Measurements from ENCODE around the gene PLET1.
A peak's percentile ranks its signal among the peaks of the same experiment; 100 is the strongest.

The PLET1 gene, protein sequence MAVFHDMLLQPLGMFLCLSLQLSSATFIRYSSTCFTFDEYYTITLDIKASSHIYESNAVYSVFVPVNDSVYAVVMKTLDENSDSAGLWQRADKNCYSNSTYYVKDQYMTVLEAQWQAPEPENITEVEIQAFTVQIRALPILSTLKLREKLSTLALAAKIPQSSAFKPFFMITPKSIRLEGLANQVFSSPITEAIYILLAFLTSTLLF

DNA sequence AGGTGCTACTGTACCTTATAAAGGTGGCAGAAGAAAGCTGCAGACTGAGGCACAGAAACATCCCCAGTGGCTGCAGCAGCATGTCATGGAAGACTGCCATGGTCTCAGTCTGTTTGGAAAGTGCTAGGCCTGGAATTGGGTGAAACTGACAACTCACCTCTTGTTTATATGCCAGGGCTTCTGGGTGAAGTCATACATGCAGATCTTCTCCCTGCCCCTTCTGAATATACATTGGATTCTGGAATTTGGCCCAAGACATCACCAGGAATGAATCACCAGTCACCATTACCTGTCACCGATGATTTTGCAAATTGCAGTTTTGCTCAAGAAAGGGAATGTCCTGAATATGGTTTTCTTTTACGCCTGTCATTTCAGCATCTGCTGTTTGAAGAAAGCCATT is at the start of gene PLET1:
Gene PLET1, minus strand, starts transcription at position 371 of the 400 bp plus-strand sequence. Its CDS starts 271 bp downstream, at position 100.
- DNase-seq (ENCODE audit: low read depth in 3 of 3, low spot score in 1 of 3): no peak

DNA sequence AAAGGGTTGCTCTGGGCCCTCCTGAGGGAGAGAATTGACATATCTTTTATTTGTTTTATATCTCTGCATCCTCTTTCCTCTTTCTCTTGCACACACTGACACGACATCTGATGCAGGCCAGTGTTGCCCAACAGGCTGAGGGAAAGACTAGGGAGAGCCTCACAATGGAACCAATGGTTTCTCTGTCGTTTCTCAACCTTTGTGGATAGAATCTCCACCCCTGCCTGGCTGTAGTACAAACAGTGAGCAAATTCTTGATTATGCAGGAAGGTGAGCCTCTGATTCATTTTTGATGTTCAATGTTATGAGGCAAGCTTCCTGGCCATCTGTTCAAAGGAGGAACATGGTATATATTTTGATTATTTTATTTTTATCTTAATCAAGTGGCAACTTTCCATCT is 49.8 kb upstream of the PLET1 start:
- no peak for DNase-seq (ENCODE audit: low read depth in 3 of 3, low spot score in 1 of 3)

DNA sequence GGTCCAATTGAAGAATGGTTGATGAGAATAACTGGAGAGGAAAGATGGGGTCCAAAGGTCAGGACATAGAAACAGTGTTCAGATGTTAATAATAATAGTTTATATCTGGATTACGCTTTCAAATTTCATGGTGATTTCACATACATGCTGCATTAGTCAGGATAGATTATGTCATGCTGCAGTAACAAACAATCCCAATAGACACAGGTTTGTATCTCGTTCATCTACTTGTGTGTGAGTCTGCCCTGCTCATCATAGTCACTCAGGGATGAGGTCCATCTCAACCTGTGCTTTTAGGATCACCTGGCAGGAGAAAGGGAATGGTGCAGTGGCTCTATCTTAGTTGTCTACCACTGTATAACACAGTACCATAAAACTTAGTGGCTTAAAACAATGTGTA is 48.0 kb upstream of the PLET1 start:
- no peak for DNase-seq (ENCODE audit: low read depth in 3 of 3, low spot score in 1 of 3)

DNA sequence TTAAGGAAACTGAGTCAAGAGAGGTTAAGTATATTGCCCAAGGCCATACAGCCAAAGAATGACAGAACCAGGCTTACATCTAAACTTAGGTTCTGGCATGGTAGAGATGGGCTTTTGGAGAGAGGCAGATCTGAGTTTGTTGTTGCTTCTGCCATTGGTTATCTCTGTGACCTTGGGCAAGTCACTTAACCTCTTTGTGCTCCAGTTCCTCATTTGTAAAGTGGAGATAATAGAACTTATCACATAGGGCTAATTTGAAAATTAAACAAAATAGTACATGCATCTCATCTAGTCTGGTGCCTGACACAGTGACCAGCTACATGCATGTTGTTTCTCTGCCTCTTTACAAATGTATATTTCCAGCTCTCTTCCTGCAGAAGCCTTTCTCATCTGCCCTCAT is 47.0 kb upstream of the PLET1 start:
- DNase-seq (ENCODE audit: low read depth in 3 of 3, low spot score in 1 of 3): no peak

DNA sequence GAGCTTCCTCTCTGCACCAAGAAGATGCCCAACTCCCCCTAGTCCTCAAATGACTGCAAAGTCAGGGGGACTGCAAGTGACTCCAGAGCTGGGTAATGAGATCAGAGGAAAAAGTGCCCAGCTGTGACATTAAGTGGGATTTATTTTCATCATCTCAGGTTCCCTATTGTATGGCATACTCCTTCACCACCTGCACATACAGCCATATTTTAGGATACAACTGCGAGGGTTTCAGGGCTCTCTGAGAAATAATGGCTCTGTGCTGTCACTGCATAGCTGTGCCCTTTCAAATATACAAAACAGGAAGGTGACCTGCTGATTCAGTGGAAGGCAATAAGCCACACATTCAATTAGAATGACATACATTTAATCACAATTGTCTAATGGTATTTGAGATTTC is 45.6 kb upstream of the PLET1 start:
- no peak for DNase-seq (ENCODE audit: low read depth in 3 of 3, low spot score in 1 of 3)

DNA sequence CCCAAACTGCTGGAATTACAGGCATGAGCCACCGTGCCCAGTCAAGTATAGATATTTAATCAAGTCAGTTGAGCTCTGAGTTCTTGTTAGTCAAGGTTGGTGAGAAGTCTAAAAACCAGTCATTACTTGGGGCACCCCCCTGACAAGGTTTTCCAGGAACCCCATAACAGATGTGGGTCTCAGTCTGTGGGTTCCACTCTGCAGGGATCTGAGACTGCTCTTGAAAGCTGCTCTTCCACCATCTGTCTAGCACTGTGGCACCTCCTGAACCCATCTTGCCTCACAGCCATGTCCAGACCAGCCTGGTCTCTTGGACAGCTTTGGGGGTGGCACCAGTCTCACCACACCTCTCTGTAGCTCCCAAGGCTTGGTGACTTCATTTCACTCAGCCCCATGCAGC is 44.3 kb upstream of the PLET1 start:
- no peak for DNase-seq (ENCODE audit: low read depth in 3 of 3, low spot score in 1 of 3)

DNA sequence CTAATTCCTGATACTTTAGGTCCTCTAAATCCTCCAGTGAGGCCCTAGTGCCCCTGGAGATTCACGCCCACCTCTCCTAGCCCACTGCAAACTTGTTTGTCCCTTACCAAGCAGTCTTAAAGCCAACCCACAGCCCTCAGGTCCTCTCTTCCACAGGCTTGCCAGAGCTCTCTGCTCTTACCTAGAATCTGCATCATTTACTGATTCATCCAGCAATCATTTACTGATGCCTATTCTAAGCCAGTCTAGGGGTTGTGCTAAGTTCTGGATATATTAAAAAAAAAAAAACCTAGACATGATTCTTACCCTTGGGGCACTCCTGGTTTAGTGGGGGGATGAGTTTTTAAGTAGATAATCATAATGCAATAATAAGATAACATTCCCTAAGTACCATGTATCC is 43.0 kb upstream of the PLET1 start:
- DNase-seq (ENCODE audit: low read depth in 3 of 3, low spot score in 1 of 3): no peak

DNA sequence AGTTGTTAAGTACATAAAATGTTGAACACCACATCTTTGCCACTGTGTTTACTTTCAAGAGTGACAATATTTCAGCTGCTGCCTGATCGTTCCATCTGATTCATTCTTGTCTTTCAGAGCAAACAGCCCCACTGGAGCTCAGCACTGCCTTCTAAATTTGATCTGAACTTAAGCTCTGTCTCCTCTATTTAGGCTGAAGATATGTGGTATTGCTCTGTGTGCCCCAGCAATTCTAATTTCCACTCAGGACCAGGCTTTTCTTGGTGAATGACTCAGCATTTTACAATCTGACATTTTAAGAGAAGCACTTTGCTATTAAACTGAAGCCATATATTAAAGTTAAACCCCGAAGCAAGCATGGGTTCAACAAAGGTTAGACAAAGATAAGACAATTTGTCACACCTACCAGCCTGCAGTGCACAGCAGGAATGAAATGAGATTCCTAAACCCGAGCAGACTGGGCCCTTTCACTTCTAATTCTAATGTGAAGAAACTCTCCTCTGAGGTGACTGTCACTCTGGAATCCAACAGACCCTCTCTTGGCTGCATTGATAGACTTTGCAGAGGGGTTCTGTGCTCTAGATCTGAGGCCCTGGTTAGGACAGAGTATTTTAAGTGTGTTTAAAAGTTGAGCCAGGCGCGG is 41.7 kb upstream of the PLET1 start:
- DNase-seq (ENCODE audit: low read depth in 3 of 3, low spot score in 1 of 3): no peak

DNA sequence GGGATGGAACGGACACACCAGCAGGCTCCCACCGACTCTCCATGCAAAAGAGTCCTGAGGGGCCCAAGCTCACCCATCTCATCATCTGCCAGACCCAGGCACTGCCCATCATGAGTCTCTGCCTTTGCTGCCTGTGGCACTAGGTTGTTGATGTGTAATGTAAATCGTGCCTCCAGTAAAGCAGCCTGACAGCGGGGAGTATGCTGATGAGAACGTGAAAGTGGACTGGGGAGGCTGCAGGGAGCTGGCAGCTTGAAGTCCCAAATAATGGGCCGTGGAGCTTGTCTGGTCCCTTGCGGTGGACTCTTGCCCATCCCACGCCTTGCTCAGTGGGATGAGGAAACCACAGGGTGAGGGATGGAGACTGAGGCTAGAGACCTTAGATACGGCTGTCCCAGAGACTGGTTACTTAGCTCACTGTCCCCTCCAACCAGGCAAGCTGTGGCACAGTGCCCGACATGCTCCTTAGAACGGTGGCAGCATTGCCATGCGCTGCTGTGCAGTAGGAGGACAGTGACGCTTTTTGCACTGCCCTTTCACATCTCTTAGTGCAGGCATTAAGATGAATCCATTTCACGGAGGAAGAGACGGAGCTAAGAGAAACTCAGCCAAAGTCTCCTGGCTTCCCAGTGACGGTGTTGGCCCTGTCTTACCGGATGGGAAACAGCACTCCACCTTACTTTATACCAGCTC is 39.6 kb upstream of the PLET1 start:
- DNase-seq (ENCODE audit: low read depth in 3 of 3, low spot score in 1 of 3): no peak

DNA sequence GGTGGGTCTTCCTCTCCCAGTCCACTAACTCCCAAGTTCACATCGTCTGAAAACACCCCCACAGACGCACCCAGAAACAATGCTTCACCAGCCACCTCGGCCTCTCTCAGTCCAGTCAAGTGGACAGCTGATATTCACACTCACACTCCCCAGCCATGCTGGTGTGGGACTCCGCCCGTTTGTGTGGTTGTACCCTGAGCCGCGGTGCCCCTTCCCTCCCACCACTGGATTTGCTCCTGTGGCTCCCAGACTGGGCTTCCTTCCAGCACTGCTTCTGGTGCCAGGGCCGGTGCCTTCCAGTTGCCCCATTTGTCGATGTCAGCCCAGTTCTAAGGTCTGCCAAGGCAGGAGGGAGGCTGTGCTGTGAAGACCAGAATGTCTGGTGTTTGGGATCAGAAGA is 37.9 kb upstream of the PLET1 start:
- DNase-seq (ENCODE audit: low read depth in 3 of 3, low spot score in 1 of 3): no peak

DNA sequence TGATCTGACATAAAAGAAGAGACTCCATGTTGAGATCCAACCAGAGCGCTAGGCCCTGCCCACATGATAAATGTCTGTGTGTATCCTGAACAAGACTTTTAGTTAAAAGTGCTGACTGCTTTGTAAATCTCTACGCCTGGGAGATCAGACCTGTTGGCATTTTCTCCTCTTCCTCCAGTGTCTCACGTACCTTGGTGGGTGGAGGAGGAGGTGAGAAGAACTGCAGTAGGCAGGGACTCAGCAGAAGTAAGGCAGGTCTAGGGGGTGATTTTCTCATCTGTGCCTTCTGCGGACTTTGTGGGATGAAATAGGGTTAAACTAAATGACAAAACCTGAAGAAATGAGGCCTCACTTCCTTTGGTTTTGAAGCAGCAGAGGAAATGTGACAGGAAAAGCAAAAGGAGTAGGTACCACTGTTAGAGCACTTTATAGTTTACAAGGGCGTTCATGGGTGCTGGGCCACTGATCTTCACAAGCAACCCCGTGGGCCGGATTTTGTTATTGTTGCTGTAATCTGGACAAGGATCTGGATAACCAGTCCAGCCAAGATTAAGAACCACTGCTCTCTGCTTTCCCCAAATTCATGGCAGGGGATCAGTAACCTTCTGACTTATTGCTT is 36.7 kb upstream of the PLET1 start:
- DNase-seq (ENCODE audit: low read depth in 3 of 3, low spot score in 1 of 3): no peak

DNA sequence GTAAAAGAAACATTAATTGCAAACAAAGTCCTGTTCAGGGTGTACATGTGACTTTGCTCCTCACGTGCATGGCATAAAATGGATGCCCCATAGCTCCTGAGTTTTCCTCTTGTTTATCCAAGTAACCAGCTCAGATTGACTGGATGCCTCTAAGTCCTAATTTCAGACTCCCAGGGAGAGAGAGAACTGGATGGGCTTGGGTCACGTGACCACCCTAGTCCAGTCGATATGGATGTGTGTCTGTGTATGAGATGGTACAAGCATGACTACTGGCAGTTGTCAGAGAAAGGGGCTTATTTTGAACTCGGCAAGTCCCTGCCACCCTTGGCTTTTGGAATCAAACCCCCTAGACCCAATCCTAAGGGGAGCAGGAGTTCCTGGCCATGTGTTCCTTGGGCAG is 35.4 kb upstream of the PLET1 start:
- DNase-seq (ENCODE audit: low read depth in 3 of 3, low spot score in 1 of 3): no peak

DNA sequence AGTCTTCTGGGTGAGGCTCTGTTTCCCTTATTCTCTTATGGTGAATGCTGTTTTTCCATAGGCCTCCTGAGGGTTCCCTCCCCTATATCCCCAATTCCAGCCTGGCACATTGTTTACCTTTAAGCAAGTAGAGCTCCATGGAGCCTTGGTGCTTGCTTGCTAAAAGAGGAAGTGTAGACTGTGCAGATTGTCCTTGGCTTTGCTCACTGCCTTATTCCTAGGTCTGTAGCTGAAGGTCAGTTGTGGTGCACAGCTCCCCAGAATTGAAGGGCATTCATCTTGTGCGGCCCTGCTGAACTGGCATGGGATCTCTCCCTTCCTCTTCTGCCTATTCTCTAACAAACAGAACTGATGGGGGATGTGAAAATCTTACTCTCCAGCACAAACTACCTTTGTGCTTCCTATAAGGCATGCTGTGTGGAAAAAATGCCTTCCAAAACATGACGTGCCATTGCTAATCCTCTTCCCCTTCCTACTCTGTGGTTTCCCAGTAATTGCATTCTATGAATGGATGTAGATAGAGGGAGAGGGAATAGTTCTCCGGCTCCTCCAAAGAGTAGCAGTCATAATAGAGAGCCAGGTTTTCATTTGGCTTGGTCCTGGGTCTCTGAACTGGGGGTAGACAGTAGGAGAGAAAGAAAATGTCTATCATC is 34.2 kb upstream of the PLET1 start:
- DNase-seq (ENCODE audit: low read depth in 3 of 3, low spot score in 1 of 3): no peak

DNA sequence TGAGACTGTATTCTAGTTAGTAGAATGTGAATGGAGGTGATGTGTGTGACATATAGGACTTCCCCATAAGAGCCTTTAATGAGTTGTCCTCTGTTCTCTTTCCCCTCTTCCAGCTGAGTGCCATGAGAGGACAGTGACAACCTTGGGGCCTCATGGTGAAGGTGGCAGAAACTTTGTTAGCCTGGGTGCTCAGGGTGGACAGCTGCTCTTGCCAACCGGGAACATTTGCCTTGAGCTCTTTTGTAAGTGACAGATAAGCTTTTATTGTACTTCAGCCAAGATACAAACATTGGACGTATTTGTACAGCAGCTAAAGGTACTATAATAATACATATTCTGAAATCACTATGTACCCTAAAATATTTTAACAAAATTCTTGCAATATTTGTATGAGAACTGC is 33.0 kb upstream of the PLET1 start:
- DNase-seq (ENCODE audit: low read depth in 3 of 3, low spot score in 1 of 3): no peak

DNA sequence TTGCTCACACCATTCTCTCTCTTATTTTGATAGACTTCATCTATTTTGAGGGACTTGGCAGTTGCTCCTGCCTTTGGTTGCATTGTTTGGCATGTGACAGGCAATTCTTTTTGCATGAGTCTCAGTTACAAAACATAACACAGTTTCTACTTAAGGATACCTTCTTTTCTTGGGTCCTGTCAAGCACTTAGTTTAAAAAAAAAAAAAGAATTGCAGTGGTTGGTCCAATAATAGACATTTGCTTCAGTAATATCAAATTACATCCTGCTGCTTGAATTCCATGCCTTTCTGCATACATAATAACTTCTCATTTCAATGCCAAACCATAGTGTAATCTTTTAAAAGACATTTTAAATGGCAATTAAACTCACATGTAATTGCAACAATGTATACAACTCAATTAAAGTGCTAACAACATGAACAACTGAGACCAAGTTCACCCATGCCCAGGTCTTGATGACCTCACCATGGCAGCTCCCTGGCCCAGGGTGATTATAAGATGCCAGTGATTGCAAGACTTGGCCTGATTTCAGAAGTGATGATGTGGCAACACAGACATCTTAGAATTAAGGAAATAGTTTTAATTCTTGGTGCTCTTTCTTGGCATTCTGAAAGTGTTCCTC is 32.2 kb upstream of the PLET1 start:
- DNase-seq (ENCODE audit: low read depth in 3 of 3, low spot score in 1 of 3): no peak

DNA sequence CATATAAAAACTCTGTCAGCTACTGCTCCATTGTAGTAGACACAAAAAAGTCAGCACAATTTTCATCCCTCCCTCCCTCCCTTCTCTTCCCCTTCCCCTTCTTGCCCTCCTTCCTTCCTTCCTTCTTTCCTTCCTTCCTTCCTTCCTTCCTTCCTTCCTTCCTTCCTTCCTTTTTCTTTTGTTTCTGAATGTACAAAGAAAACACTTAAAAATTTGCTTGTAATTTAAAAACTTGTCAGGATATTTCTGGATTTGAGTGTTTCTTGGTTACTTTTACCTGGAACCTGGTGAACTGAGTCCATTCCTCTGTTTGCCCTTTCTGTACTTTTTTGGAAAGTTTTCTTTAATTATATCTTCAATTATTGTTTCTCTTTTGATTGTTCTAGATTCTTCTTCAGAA is 31.5 kb upstream of the PLET1 start:
- no peak for DNase-seq (ENCODE audit: low read depth in 3 of 3, low spot score in 1 of 3)

DNA sequence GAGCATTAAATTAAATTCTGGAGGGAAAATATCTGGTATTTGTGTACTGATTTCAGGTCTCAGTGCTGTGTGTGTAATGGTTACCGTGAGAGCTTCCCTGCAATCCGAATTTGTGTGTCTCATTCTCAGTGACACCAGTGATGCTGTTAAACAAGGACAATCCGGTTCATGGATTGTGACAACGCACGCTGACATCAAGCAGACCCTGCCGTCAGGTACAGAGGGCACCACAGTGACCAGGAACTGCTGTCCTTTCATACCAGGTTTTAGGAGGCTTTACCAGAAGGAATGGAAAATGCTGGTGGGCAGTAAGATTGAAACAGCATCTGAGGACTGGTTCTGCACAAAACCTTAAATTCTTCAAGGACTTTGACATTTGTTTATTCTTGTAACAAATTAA is 30.5 kb upstream of the PLET1 start:
- DNase-seq (ENCODE audit: low read depth in 3 of 3, low spot score in 1 of 3): no peak

DNA sequence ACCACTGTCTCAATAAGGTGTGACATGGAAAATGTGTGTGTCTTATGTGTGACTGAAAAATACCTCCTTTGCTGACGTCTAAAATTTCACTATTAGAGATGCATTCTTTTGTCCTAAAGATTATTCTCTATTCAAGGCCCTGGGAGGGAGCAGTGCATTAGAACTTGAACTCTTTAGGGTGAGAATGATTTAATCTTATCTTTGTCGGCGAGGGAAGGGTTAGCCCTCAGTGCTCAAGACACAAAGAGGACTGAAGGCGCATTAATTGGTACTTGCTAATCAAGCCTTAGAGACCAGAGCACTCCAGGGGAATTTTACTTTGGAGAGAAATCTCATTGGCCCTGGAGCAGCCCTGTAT is 29.8 kb upstream of the PLET1 start:
- no peak for DNase-seq (ENCODE audit: low read depth in 3 of 3, low spot score in 1 of 3)

DNA sequence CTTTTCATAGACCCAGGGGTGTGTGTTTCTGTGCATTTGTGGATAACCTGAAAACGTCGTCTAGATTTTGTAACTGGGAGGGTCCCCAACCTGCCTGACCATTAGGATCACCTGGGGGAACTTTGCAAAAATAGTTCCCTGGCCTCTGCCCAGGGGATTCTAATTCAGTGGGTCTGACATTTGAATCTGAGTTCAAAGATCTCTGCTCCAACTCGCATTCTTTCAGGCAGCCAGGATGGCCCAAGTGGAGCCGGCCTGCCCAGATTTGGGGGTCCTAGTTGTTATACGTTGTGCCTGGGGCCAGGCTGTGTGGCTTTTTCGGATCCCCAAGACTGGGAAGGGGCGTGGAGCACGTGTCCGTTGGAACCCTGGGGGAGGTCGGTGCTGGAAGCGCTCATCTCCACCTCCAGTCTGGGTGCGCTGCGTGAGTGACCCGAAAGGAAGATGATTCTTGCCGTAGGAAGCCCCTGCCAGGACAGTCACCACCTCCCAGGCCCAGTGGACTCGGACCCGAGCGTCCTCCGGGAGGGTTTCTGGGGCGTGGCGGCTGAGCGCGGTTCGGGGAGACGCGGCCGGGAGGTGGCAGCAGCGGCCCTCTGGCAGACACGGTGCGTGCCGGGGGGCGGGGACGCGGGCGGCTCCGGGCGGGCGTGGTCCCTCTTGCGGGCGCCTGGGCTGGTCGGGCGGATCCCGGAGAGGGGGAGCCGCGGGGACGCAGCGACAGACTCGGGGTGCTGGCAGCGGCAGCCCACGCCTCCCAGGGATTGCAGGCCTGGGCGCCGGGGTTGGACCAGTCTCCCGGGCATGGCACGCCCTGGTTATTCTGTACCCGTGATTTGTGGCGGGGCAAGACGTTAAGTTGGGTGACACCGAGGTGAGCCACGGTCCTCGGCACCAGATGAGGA is 29.2 kb upstream of the PLET1 start:
- DNase-seq (ENCODE audit: low read depth in 3 of 3, low spot score in 1 of 3): peak; percentile 51 to 79 (median 76)

DNA sequence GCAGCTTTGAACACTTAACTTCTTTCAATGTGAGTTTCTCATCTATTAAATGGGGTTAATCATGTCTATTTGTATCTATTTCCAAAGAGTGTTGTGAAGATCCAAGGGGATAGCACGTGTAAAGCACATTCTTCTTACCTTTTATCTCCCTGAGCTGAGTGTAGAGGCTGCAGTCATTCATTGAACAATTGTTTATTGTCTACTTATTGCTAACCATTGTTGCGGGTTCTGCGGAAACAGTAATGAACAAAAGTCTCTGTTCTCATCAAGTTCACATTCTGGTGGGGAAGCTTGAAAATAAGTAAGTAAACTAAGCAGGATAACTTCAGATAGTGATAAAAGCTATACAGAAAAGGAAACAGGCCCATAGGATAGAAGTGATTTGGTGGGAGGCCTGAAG is 27.4 kb upstream of the PLET1 start:
- no peak for DNase-seq (ENCODE audit: low read depth in 3 of 3, low spot score in 1 of 3)

Measured in stimulated activated CD4-positive, alpha-beta T cell treated with anti-CD3 and anti-CD28 coated beads, TNF-alpha, amount 100 ng/mL, for 1 hour (primary cell).